H1 (cell line): ENCODE measurements around the gene NEU3. TPM values are rescaled to one million over a fixed set of nuclear protein-coding genes. Genes with fewer than 3 reads are reported as not detected.

Source experiments
- ASH2L ChIP-seq: fragments of 200-600, 300-600 bp; sonication (generic); IDR thresholded peaks from one replicate; pipeline ENCODE4 v1.7.1; 2017; ENCODE audit warnings: low read length
- CBX8 ChIP-seq: fragments of 300-800, 300-1000 bp; sonication (generic); IDR thresholded peaks from 2 replicates; pipeline ENCODE4 v1.7.1; 2016; ENCODE audit warnings: low read depth, low read length, borderline replicate concordance
- CHD2 ChIP-seq: IDR thresholded peaks from 2 replicates; pipeline ENCODE4 v1.6.1; 2012; ENCODE audit warnings: low read length, improper control_type of control experiment
- KDM1A ChIP-seq: fragments of 200-600, 300-600 bp; sonication (generic); IDR thresholded peaks from 2 replicates; pipeline ENCODE4 v1.7.1; 2016; ENCODE audit warnings: mild to moderate bottlenecking, low read length, borderline replicate concordance
- POLR2AphosphoS5 ChIP-seq: IDR thresholded peaks from 2 replicates; pipeline ENCODE4 v1.6.1; 2011; ENCODE audit warnings: low read depth, low read length
- RBBP5 ChIP-seq: IDR thresholded peaks from 2 replicates; pipeline ENCODE4 v1.7.1; 2012; ENCODE audit warnings: low read depth, mild to moderate bottlenecking, inconsistent platforms, low read length, moderate library complexity, borderline replicate concordance
- RXRA ChIP-seq: IDR thresholded peaks from 2 replicates; pipeline ENCODE4 v1.6.1; 2011; ENCODE audit warnings: low read depth, mild to moderate bottlenecking, low read length, moderate library complexity; ENCODE audit not compliant: insufficient read depth
- SIN3A ChIP-seq, 2 experiments: IDR thresholded peaks in 1 of 2; conservative IDR thresholded peaks in 1 of 2; 2 replicates each; pipeline ENCODE4 v1.6.1; 2011 to 2012; ENCODE audit warnings: low read length in 2 of 2, improper control_type of control experiment in 1 of 2, low read depth in 1 of 2, mild to moderate bottlenecking in 1 of 2
- SIRT6 ChIP-seq: IDR thresholded peaks from one replicate; pipeline ENCODE4 v1.7.1; 2012; ENCODE audit warnings: low read length, inconsistent platforms
- SUZ12 ChIP-seq: fragments of 200-600 bp; sonication (generic); IDR thresholded peaks from 2 replicates; pipeline ENCODE4 v1.6.1; 2012; ENCODE audit warnings: mild to moderate bottlenecking, inconsistent platforms, low read length, moderate library complexity, mixed read lengths
- TAF1 ChIP-seq: IDR thresholded peaks from 2 replicates; pipeline ENCODE4 v1.6.1; 2011; ENCODE audit warnings: mild to moderate bottlenecking, low read depth, low read length
- TCF12 ChIP-seq: IDR thresholded peaks from 2 replicates; pipeline ENCODE4 v1.6.1; 2011; ENCODE audit warnings: low read depth, mild to moderate bottlenecking, low read length
- polyA plus RNA-seq, 7 experiments: library from polyadenylated mRNA; depleted of rRNA in 3 of 7; stranded (reverse) in 5 of 7; unstranded in 2 of 7; fragments of >200 nt in 5 of 7; fragments of 200-250 nt in 2 of 7; gene quantifications; 1 replicate in 5 of 7; 2 replicates in 1 of 7; 4 replicates in 1 of 7; pipeline versions ENCODE4 v1.2.1 to v1.2.3, GENCODE V29; 2011 to 2013; ENCODE audit warnings: missing spikeins in 2 of 7, mixed read lengths in 2 of 7
- total RNA-seq: library from RNA; stranded (reverse); fragmentation: NEBNext Ultra II Directional; extraction: Animal tissue kit (Norgen Biotek cat#: 25700); gene quantifications from 2 replicates; pipeline ENCODE4 v1.2.1, GENCODE V29; 2021
- TF ChIP-seq, protein P1 (sequence below): fragments of 300-600 bp; sonication (generic); IDR thresholded peaks from 2 replicates; pipeline ENCODE4 v1.7.1; 2012; ENCODE audit warnings: low read length, moderate library complexity, mild to moderate bottlenecking, inconsistent platforms; ENCODE audit not compliant: insufficient replicate concordance

NEU3 gene
- total and polyA plus RNA-seq, 2 of the 8 experiments (the other 6 are each of a cell fraction or from before 2014, with no cell fraction given): 8.9 to 15.6 TPM

DNA sequence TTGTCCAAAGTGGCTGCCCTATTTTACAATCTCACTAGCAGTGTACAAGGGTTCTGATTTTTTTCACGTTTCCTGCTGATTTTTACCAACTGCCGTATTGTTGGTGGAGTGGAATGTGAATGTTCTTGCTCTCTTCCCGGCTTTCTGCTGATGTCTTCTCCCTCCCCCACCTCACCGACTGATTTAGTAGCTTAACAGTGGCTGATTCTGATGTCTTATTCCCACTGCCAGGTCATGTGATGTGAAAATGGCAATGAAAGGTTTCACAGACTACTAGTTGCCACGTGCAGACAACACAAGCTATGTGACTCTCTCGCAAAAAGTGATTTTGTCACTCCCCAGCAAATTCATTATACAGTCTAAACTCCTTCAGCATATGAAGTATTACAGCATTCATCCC, 17.3 kb upstream of the NEU3 start (continued):
- TF ChIP-seq, protein P1, sequence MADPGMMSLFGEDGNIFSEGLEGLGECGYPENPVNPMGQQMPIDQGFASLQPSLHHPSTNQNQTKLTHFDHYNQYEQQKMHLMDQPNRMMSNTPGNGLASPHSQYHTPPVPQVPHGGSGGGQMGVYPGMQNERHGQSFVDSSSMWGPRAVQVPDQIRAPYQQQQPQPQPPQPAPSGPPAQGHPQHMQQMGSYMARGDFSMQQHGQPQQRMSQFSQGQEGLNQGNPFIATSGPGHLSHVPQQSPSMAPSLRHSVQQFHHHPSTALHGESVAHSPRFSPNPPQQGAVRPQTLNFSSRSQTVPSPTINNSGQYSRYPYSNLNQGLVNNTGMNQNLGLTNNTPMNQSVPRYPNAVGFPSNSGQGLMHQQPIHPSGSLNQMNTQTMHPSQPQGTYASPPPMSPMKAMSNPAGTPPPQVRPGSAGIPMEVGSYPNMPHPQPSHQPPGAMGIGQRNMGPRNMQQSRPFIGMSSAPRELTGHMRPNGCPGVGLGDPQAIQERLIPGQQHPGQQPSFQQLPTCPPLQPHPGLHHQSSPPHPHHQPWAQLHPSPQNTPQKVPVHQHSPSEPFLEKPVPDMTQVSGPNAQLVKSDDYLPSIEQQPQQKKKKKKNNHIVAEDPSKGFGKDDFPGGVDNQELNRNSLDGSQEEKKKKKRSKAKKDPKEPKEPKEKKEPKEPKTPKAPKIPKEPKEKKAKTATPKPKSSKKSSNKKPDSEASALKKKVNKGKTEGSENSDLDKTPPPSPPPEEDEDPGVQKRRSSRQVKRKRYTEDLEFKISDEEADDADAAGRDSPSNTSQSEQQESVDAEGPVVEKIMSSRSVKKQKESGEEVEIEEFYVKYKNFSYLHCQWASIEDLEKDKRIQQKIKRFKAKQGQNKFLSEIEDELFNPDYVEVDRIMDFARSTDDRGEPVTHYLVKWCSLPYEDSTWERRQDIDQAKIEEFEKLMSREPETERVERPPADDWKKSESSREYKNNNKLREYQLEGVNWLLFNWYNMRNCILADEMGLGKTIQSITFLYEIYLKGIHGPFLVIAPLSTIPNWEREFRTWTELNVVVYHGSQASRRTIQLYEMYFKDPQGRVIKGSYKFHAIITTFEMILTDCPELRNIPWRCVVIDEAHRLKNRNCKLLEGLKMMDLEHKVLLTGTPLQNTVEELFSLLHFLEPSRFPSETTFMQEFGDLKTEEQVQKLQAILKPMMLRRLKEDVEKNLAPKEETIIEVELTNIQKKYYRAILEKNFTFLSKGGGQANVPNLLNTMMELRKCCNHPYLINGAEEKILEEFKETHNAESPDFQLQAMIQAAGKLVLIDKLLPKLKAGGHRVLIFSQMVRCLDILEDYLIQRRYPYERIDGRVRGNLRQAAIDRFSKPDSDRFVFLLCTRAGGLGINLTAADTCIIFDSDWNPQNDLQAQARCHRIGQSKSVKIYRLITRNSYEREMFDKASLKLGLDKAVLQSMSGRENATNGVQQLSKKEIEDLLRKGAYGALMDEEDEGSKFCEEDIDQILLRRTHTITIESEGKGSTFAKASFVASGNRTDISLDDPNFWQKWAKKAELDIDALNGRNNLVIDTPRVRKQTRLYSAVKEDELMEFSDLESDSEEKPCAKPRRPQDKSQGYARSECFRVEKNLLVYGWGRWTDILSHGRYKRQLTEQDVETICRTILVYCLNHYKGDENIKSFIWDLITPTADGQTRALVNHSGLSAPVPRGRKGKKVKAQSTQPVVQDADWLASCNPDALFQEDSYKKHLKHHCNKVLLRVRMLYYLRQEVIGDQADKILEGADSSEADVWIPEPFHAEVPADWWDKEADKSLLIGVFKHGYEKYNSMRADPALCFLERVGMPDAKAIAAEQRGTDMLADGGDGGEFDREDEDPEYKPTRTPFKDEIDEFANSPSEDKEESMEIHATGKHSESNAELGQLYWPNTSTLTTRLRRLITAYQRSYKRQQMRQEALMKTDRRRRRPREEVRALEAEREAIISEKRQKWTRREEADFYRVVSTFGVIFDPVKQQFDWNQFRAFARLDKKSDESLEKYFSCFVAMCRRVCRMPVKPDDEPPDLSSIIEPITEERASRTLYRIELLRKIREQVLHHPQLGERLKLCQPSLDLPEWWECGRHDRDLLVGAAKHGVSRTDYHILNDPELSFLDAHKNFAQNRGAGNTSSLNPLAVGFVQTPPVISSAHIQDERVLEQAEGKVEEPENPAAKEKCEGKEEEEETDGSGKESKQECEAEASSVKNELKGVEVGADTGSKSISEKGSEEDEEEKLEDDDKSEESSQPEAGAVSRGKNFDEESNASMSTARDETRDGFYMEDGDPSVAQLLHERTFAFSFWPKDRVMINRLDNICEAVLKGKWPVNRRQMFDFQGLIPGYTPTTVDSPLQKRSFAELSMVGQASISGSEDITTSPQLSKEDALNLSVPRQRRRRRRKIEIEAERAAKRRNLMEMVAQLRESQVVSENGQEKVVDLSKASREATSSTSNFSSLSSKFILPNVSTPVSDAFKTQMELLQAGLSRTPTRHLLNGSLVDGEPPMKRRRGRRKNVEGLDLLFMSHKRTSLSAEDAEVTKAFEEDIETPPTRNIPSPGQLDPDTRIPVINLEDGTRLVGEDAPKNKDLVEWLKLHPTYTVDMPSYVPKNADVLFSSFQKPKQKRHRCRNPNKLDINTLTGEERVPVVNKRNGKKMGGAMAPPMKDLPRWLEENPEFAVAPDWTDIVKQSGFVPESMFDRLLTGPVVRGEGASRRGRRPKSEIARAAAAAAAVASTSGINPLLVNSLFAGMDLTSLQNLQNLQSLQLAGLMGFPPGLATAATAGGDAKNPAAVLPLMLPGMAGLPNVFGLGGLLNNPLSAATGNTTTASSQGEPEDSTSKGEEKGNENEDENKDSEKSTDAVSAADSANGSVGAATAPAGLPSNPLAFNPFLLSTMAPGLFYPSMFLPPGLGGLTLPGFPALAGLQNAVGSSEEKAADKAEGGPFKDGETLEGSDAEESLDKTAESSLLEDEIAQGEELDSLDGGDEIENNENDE: no peak
- TF ChIP-seq ASH2L: no peak
- TF ChIP-seq TCF12: no peak
- no peak for TF ChIP-seq SIRT6
- no peak for TF ChIP-seq CHD2
- no peak for TF ChIP-seq KDM1A
- no peak for TF ChIP-seq RBBP5
- no peak for TF ChIP-seq SUZ12
- TF ChIP-seq CBX8: no peak
- no peak for TF ChIP-seq SIN3A (conservative IDR thresholded peaks at IDR 0.05 in 1 of 2, IDR thresholded peaks at IDR 0.05 in 1 of 2; ENCODE audit: low read depth in 1 of 2, low read length in 2 of 2)
- no peak for TF ChIP-seq POLR2AphosphoS5
- TF ChIP-seq TAF1: no peak
- TF ChIP-seq RXRA: no peak
